Adrenal gland (tissue), 5 donors: Measurements from ENCODE around the gene CCDC149.

ENCODE experiments used
- POLR2A ChIP-seq, 2 donors: fragments of 450-650 bp; IDR thresholded peaks; one replicate each; pipeline ENCODE4 v1.6.1; 2017; ENCODE audit warnings: antibody characterized with exemption in 2 of 2, mild to moderate bottlenecking in 2 of 2, moderate library complexity in 1 of 2
- TF ChIP-seq, protein P1 (sequence below), 6 experiments: fragments of 450-650 bp in 4 of 6; fragments of 200-600 bp in 2 of 6; sonication (generic) in 1 of 6; IDR thresholded peaks; 1 replicate in 5 of 6; 2 replicates in 1 of 6; pipeline versions ENCODE4 v1.5.1 to v1.8.0; 2016 to 2021; ENCODE audit warnings: antibody characterized with exemption in 6 of 6, mild to moderate bottlenecking in 2 of 6, moderate library complexity in 1 of 6
- donor health status: DM: no; HTN: no; CAD: no.

DNA sequence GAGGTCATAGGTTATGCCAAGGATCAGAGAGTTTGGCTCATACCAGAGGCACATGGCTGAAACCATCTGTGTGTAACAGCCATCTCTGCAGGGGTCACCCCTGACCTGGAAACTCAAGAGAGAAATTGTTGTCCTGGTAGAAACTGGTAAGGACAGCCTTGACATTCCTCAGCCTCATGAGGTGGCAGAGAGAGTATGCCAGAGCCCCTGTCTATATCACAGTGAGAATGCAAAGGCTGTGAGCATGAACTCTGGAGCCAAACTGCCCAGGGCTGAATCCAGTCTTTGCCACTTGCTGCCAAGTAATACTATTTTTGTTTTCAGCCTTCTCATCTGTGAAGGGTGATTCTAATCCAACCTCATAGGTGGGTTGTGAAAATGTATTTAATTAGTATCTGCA, 37.1 kb upstream of the CCDC149 start:
- TF ChIP-seq, protein P1, sequence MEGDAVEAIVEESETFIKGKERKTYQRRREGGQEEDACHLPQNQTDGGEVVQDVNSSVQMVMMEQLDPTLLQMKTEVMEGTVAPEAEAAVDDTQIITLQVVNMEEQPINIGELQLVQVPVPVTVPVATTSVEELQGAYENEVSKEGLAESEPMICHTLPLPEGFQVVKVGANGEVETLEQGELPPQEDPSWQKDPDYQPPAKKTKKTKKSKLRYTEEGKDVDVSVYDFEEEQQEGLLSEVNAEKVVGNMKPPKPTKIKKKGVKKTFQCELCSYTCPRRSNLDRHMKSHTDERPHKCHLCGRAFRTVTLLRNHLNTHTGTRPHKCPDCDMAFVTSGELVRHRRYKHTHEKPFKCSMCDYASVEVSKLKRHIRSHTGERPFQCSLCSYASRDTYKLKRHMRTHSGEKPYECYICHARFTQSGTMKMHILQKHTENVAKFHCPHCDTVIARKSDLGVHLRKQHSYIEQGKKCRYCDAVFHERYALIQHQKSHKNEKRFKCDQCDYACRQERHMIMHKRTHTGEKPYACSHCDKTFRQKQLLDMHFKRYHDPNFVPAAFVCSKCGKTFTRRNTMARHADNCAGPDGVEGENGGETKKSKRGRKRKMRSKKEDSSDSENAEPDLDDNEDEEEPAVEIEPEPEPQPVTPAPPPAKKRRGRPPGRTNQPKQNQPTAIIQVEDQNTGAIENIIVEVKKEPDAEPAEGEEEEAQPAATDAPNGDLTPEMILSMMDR (IDR thresholded peaks at IDR 0.05) = no peak
- no peak for TF ChIP-seq POLR2A (IDR thresholded peaks at IDR 0.05)
